Neural cell (in vitro differentiated cells): ENCODE data around the gene BCAS2. TPM values are rescaled to one million over a fixed set of nuclear protein-coding genes. Genes with fewer than 3 reads are reported as not detected.

Experiments used
- H2AFZ ChIP-seq: fragments of 200-600, 300-800 bp; sonication (generic), shearing (Covaris generic); 2 replicates; pipeline ENCODE4 v1.6.0; 2014; ENCODE audit warnings: low read depth, mild to moderate bottlenecking, antibody characterized with exemption, low read length, moderate library complexity
- H3F3A ChIP-seq: fragments of 200-600 bp; shearing (Covaris generic); 2 replicates; pipeline ENCODE4 v1.6.1; 2016; ENCODE audit warnings: mild to moderate bottlenecking, moderate library complexity, mixed read lengths, antibody characterized with exemption, low read length; ENCODE audit not compliant: insufficient read depth, poor library complexity, severe bottlenecking
- H3K27ac ChIP-seq: fragments of 200-600, 300-800 bp; sonication (generic), shearing (Covaris generic); 2 replicates; pipeline ENCODE4 v1.5.1; 2014; ENCODE audit warnings: mild to moderate bottlenecking, low read length, moderate library complexity
- H3K27me3 ChIP-seq: fragments of 300-800, 200-600 bp; sonication (generic), shearing (Covaris generic); 2 replicates; pipeline ENCODE4 v1.6.0; 2014; ENCODE audit warnings: mild to moderate bottlenecking, low read depth, low read length, moderate library complexity; ENCODE audit not compliant: insufficient read depth
- H3K36me3 ChIP-seq: fragments of 300-800, 200-600 bp; sonication (generic), shearing (Covaris generic); 2 replicates; pipeline ENCODE4 v1.5.1; 2014; ENCODE audit warnings: mild to moderate bottlenecking, antibody characterized with exemption, low read length, moderate library complexity; ENCODE audit not compliant: insufficient read depth
- H3K4me2 ChIP-seq: fragments of 300-800, 200-600 bp; sonication (generic), shearing (Covaris generic); 2 replicates; pipeline ENCODE4 v1.6.0; 2014; ENCODE audit warnings: mild to moderate bottlenecking, low read length
- H3K4me3 ChIP-seq: fragments of 300-800, 200-600 bp; sonication (generic), shearing (Covaris generic); 2 replicates; pipeline ENCODE4 v1.5.1; 2014; ENCODE audit warnings: mild to moderate bottlenecking, low read length, moderate library complexity
- H3K79me2 ChIP-seq: fragments of 200-600 bp; shearing (Covaris generic); replicated peaks from 2 replicates; pipeline ENCODE4 v1.6.0; 2014; ENCODE audit warnings: mild to moderate bottlenecking, low read length, moderate library complexity; ENCODE audit not compliant: insufficient read depth
- H3K9ac ChIP-seq: fragments of 300-800, 200-600 bp; sonication (generic), shearing (Covaris generic); 2 replicates; pipeline ENCODE4 v1.6.1; 2016; ENCODE audit warnings: mild to moderate bottlenecking, low read length, mixed read lengths
- H3K9me2 ChIP-seq: fragments of 200-600 bp; shearing (Covaris generic); 2 replicates; pipeline ENCODE4 v1.6.1; 2016; ENCODE audit warnings: mild to moderate bottlenecking, low read length, mixed read lengths; ENCODE audit not compliant: insufficient read depth
- H3K9me3 ChIP-seq: fragments of 200-600, 300-800 bp; sonication (generic), shearing (Covaris generic); 2 replicates; pipeline ENCODE4 v1.6.1; 2016; ENCODE audit warnings: mild to moderate bottlenecking, mixed run types, low read length, moderate library complexity, mixed read lengths
- H4K20me1 ChIP-seq: fragments of 200-600 bp; shearing (Covaris generic); 2 replicates; pipeline ENCODE4 v1.6.1; 2016; ENCODE audit warnings: mild to moderate bottlenecking, mixed run types; ENCODE audit not compliant: insufficient read depth
- CTCF ChIP-seq: fragments of 450-650 bp; IDR thresholded peaks from 2 replicates; pipeline ENCODE4 v1.5.1; 2014; ENCODE audit warnings: antibody characterized with exemption, mild to moderate bottlenecking, moderate library complexity; ENCODE audit not compliant: poor library complexity, severe bottlenecking
- EP300 ChIP-seq: fragments of 450-650 bp; conservative IDR thresholded peaks from 2 replicates; pipeline ENCODE4 v1.6.1; 2014; ENCODE audit warnings: antibody characterized with exemption, mild to moderate bottlenecking, moderate library complexity; ENCODE audit not compliant: poor library complexity, severe bottlenecking
- EZH2 ChIP-seq: fragments of 200-600, 300-800 bp; shearing (Covaris generic), sonication (generic); IDR thresholded peaks from 2 replicates; pipeline ENCODE4 v1.6.1; 2014; ENCODE audit warnings: antibody characterized with exemption, low read length, borderline replicate concordance, mild to moderate bottlenecking; ENCODE audit not compliant: insufficient read depth, poor library complexity, severe bottlenecking
- MXI1 ChIP-seq: fragments of 450-650 bp; conservative IDR thresholded peaks from 2 replicates; pipeline ENCODE4 v1.6.1; 2014; ENCODE audit warnings: antibody characterized with exemption, mild to moderate bottlenecking; ENCODE audit not compliant: poor library complexity, severe bottlenecking
- POLR2AphosphoS5 ChIP-seq: IDR thresholded peaks from 2 replicates; pipeline ENCODE4 v1.6.1; 2012
- RAD21 ChIP-seq: fragments of 450-650 bp; conservative IDR thresholded peaks from 2 replicates; pipeline ENCODE4 v1.6.1; 2014; ENCODE audit warnings: antibody characterized with exemption, mild to moderate bottlenecking, moderate library complexity
- REST ChIP-seq: IDR thresholded peaks from 2 replicates; pipeline ENCODE4 v1.6.1; 2012; ENCODE audit warnings: borderline replicate concordance
- SMC3 ChIP-seq: fragments of 450-650 bp; conservative IDR thresholded peaks from 2 replicates; pipeline ENCODE4 v1.6.1; 2014; ENCODE audit warnings: antibody characterized with exemption, mild to moderate bottlenecking, moderate library complexity; ENCODE audit not compliant: poor library complexity
- TAF1 ChIP-seq: IDR thresholded peaks from 2 replicates; pipeline ENCODE4 v1.6.1; 2012; ENCODE audit warnings: low read depth
- polyA plus RNA-seq: library from polyadenylated mRNA; depleted of rRNA; stranded (reverse); fragments of >200 nt; gene quantifications from 2 replicates; pipeline ENCODE4 v1.2.3, GENCODE V29; 2014

The BCAS2 gene
- polyA plus RNA-seq, 1 donor from 2014 or later = 149 TPM

GRCh38 chr1:114530224-114530623 is 51.2 kb downstream of the BCAS2 start:
- Histone ChIP-seq H3K9ac (no peak overlapping the region), H3K9me3 (no peaks in the 10 kb centered on the region), H3K9me2 (no peaks in the 10 kb centered on the region), H3K36me3 (no peaks in the 10 kb centered on the region), H3K4me2 (no peak overlapping the region), H4K20me1 (no peaks in the 10 kb centered on the region), H2AFZ (no peak overlapping the region), H3K4me3 (no peak overlapping the region), H3K27me3 (no peaks in the 10 kb centered on the region), H3F3A (no peaks in the 10 kb centered on the region), H3K79me2 (no peaks in the 10 kb centered on the region), H3K27ac (no peak overlapping the region)
- TF ChIP-seq TAF1 = no peak
- TF ChIP-seq MXI1 = no peak
- no peak for TF ChIP-seq SMC3
- no peak for TF ChIP-seq EP300
- no peak for TF ChIP-seq EZH2
- no peak for TF ChIP-seq POLR2AphosphoS5
- TF ChIP-seq RAD21 = no peak
- TF ChIP-seq CTCF = no peak
- no peak for TF ChIP-seq REST

- H2AFZ ChIP-seq = no peak overlapping the region
- no peaks in the 10 kb centered on the region for H3K79me2 ChIP-seq
- H3F3A ChIP-seq = no peaks in the 10 kb centered on the region
- H3K27me3 ChIP-seq = no peaks in the 10 kb centered on the region
- H3K9me3 ChIP-seq = no peaks in the 10 kb centered on the region
- H3K27ac ChIP-seq = no peak overlapping the region
- H4K20me1 ChIP-seq = no peaks in the 10 kb centered on the region
- H3K4me2 ChIP-seq = no peak overlapping the region
- no peak overlapping the region for H3K9ac ChIP-seq
- H3K4me3 ChIP-seq = no peak overlapping the region
- no peaks in the 10 kb centered on the region for H3K9me2 ChIP-seq
- TF ChIP-seq EZH2 (no peak), SMC3 (no peak), TAF1 (no peak), EP300 (no peak), POLR2AphosphoS5 (no peak)
- no peaks in the 10 kb centered on the region for H3K36me3 ChIP-seq
Measured at GRCh38 chr1:114524944-114525343, 56.5 kb downstream of the BCAS2 start.

DNA sequence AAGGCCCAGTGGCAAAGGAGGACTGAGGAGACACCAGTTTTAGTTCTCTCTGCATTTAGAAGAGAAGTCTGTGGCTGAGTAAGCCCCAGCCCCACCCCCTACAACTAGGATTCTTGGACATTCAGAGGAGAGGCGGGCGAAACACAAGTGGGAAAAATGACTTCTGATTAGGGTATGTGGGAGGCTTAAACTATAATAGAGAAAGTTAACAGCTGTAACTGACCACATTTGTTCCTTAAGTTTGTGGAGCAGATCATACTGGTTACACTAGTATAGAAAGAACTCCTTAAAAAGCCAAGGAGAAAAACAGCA is 59.2 kb downstream of the BCAS2 start:
- Histone ChIP-seq H3K9me2 (no peaks in the 10 kb centered on the region), H2AFZ (no peak overlapping the region), H3F3A (no peaks in the 10 kb centered on the region), H3K36me3 (no peaks in the 10 kb centered on the region), H3K27ac (no peak overlapping the region), H3K4me3 (no peak overlapping the region), H3K9ac (no peak overlapping the region), H3K9me3 (no peaks in the 10 kb centered on the region), H3K79me2 (no peaks in the 10 kb centered on the region), H3K4me2 (no peak overlapping the region), H4K20me1 (no peaks in the 10 kb centered on the region), H3K27me3 (no peaks in the 10 kb centered on the region)
- TF ChIP-seq EZH2 = no peak
- TF ChIP-seq TAF1 = no peak
- TF ChIP-seq REST = no peak
- TF ChIP-seq POLR2AphosphoS5 = no peak
- TF ChIP-seq EP300 = no peak
- TF ChIP-seq MXI1 = no peak
- TF ChIP-seq SMC3 = no peak
- TF ChIP-seq CTCF = no peak
- no peak for TF ChIP-seq RAD21
